Tibial artery (tissue), 4 donors: ENCODE results near the gene TMUB2.
A peak's percentile ranks its signal among the peaks of the same experiment; 100 is the strongest.

Experiments
- DNase-seq, 2 donors: peaks; one replicate each; pipeline ENCODE4 v3.0.0-alpha.2; 2019
- H3K27ac ChIP-seq, 2 donors: fragments of 200-600 bp; sonication (generic) in 1 of 2; 1 replicate in 1 of 2; 2 replicates in 1 of 2; pipeline ENCODE4 v1.5.1; 2018 to 2019; ENCODE audit warnings: mild to moderate bottlenecking in 1 of 2
- H3K27me3 ChIP-seq, 2 donors: fragments of 200-600 bp; sonication (generic) in 1 of 2; one replicate each; pipeline versions ENCODE4 v1.5.1 to v1.6.0; 2016 to 2019
- H3K36me3 ChIP-seq, 3 donors: fragments of 200-600 bp; sonication (generic) in 2 of 3; one replicate each; pipeline ENCODE4 v1.5.1; 2016 to 2019; ENCODE audit warnings: mild to moderate bottlenecking in 2 of 3
- H3K4me1 ChIP-seq, 4 donors: fragments of 200-600 bp; sonication (generic) in 2 of 4; 1 replicate in 3 of 4; 2 replicates in 1 of 4; pipeline ENCODE4 v1.5.1; 2016 to 2019
- H3K4me3 ChIP-seq, 2 donors: fragments of 200-600 bp; sonication (generic) in 1 of 2; 1 replicate in 1 of 2; 2 replicates in 1 of 2; pipeline ENCODE4 v1.5.1; 2018 to 2019; ENCODE audit warnings: mild to moderate bottlenecking in 2 of 2
- H3K9me3 ChIP-seq, 3 donors: fragments of 200-600 bp; sonication (generic) in 1 of 3; one replicate each; pipeline ENCODE4 v1.5.1; 2016 to 2019
- CTCF ChIP-seq, 2 experiments: fragments of 200-600 bp in 1 of 2; fragments of 450-650 bp in 1 of 2; IDR thresholded peaks; one replicate each; pipeline ENCODE4 v1.5.1; 2017 to 2019; ENCODE audit warnings: antibody characterized with exemption in 2 of 2, mild to moderate bottlenecking in 1 of 2, moderate library complexity in 1 of 2
- intact Hi-C: fragments of 100-400 bp; cut with DNase I; formaldehyde crosslinking; loops from one replicate; pipeline ENCODE4 v1.15.0; 2023; ENCODE audit warnings: low total_unique reads

Gene TMUB2

DNA sequence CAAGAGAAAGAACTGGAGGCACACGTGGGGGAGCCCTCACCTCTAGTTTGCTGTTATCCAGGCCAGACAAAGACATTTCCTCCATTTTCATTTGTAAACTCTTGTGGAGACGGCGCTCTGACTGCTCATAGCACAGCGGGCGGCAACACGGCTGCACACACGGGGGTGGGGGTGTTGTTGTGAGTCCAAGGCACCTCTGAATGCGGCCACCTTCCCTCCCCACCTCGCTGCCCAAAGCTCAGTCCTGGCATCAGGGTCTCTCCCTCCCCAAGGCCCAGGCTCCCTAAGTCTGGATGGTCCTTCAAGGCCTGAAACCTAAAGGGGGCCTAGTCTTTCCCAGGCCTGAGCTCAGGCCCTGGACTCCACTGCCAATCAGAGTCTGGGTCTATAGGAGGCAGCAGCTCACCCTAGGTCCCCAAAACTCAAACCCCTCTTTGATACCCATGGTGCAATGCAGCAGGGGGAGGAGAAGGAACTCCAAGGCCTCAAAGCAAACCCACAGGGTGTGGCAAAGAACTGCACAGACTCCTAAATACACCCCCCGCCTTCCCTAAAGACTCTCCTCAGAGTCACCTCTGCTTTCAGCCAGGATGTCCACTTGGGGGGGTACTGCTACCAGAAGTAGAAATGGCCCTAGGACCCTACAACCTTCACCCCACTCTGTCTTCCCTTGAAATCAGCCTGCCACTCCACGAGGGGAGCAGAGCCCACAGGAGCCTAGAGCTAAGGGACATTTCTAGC, 11.4 kb downstream of the TMUB2 start:
- peak in 1 of 2 donors; percentile 26 for DNase-seq
- no peak for TF ChIP-seq CTCF (IDR thresholded peaks at IDR 0.05)
- Histone ChIP-seq H3K9me3 (no peaks in the 10 kb centered on the region), H3K4me3 (peak overlapping the region; percentile 87 to 94), H3K27me3 (no peaks in the 10 kb centered on the region), H3K27ac (peak overlapping the region; percentile 95 to 97), H3K4me1 (peaks cover 0 to 22% (median 15%) of the 10 kb centered on the region in 4 donors), H3K36me3 (peaks cover 39 to 45% (median 39%) of the 10 kb centered on the region in 3 donors)
- intact Hi-C loops: no loop called here

DNA sequence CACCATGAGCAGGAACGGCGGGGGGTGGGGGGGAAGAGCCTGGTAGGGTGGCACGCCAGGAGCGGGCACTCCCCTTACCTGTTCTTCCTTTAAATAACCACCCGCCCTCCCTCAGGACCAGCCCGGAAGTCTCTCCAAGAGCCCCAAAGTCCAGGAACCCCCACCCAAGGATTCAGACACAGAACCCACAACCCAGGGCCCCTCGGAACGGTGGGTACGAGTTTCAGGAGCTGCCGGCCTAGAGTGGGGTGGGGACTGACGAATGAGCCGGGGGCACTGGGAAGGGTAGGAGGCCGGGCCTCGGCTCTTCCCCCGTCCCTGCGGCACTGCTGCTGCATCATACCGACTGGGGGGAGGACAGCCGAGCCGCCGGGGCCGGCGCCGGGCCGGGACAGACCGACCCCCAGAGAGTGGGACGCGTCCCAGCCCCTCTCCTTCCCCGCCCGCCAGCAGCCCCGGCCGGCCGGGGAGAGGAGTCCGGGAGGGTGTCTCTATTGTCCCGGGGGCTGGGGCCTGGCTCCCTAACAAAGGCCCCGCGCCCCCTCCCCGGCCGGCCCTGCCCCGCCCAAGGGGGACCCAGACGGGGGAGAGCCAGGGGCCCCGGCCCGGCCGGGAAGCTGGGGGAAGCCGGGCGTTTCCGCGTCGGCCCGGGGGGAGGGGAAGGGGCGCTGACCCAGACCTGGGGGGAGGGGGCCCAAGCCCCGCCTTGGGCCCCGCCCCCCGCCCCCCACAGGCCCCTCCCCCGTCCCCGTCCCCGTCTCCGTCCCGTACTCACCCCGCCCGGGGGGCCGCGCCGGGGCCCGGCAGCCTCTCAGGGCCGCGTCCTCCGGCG, 12.2 kb downstream of the TMUB2 start:
- H3K9me3 ChIP-seq: no peaks in the 10 kb centered on the region
- H3K4me1 ChIP-seq: peaks cover 0 to 22% (median 15%) of the 10 kb centered on the region in 4 donors
- H3K27ac ChIP-seq: peak overlapping the region; percentile 95 to 97
- DNase-seq: peak; percentile 44 to 79
- intact Hi-C loops: no loop called here
- TF ChIP-seq CTCF (IDR thresholded peaks at IDR 0.05): no peak
- H3K4me3 ChIP-seq: peak overlapping the region; percentile 87 to 94
- no peaks in the 10 kb centered on the region for H3K27me3 ChIP-seq
- peaks cover 31 to 37% (median 32%) of the 10 kb centered on the region in 3 donors for H3K36me3 ChIP-seq

GRCh38 chr17:44199553-44200477, 13.0 kb downstream of the TMUB2 start, which contains the start of gene ATXN7L3:
Gene ATXN7L3 (minus strand): TSS chr17:44199884. CDS start chr17:44198070, 1,814 bp downstream.
- intact Hi-C loops: loop anchor here (1.0 to 10.0 kb wide), 2 partner anchors 19 to 305 kb away; partner anchors contain the start of genes GPATCH8 and UBTF
- H3K9me3 ChIP-seq: no peaks in the 10 kb centered on the region
- no peak for TF ChIP-seq CTCF (IDR thresholded peaks at IDR 0.05)
- H3K36me3 ChIP-seq: peaks cover 22 to 28% (median 23%) of the 10 kb centered on the region in 3 donors
- H3K4me1 ChIP-seq: peaks cover 0 to 22% (median 15%) of the 10 kb centered on the region in 4 donors
- peak within 1 kb of the TSS; percentile 87 to 94 for H3K4me3 ChIP-seq
- no peaks in the 10 kb centered on the region for H3K27me3 ChIP-seq
- peak; percentile 99 to 100 for DNase-seq
- peak within 1 kb of the TSS; percentile 95 to 97 for H3K27ac ChIP-seq

- no peak for TF ChIP-seq CTCF (IDR thresholded peaks at IDR 0.05)
- peak overlapping the region; percentile 87 to 94 for H3K4me3 ChIP-seq
- DNase-seq: no peak
- peak overlapping the region; percentile 95 to 97 for H3K27ac ChIP-seq
- H3K4me1 ChIP-seq: peaks cover 0 to 22% (median 15%) of the 10 kb centered on the region in 4 donors
- intact Hi-C loops: loop anchor here (1.0 to 10.0 kb wide), 2 partner anchors 19 to 304 kb away; partner anchors contain the start of genes GPATCH8 and UBTF
- H3K36me3 ChIP-seq: peaks cover 14 to 20% (median 15%) of the 10 kb centered on the region in 3 donors
- H3K27me3 ChIP-seq: no peaks in the 10 kb centered on the region
- no peaks in the 10 kb centered on the region for H3K9me3 ChIP-seq
Observed at GRCh38 chr17:44200478-44201155, 13.8 kb downstream of the TMUB2 start.
